Endothelial cell of umbilical vein (primary cell): ENCODE data around the gene DPP7. TPM values are rescaled to one million over a fixed set of nuclear protein-coding genes. Genes with fewer than 3 reads are reported as not detected.

Experiments used
- BruUV-seq: library from RNA; stranded (reverse); fragments of 400-500 nt; replicated peaks from 2 replicates; lab custom pipeline; 2021; lab: Mats Ljungman, UMichigan
- CTCF ChIA-PET: fragments of 300-600, 350-600 bp; sonication (Branson Sonifier 250); formaldehyde crosslinking; loops from one replicate; lab custom pipeline; 2021; ENCODE audit warnings: antibody characterized with exemption, inconsistent platforms; lab: Charles Lee
- POLR2A ChIA-PET: fragments of 300-600, 350-600 bp; sonication (Branson Sonifier 250); formaldehyde crosslinking; loops from one replicate; lab custom pipeline; 2021; ENCODE audit warnings: antibody characterized with exemption, inconsistent platforms; lab: Charles Lee
- DNase-seq: peaks from one replicate; pipeline ENCODE4 v3.0.0-alpha.2; 2011; ENCODE audit warnings: low read depth, low spot score
- FAIRE-seq: peaks from 2 replicates; lab custom pipeline; 2011; peaks lifted over from hg19 to GRCh38; lab: Jason Lieb, UNC
- H2AFZ ChIP-seq: 2 replicates; pipeline ENCODE4 v1.6.0; 2012; ENCODE audit warnings: low read depth, low read length, control low read depth, inconsistent platforms
- H3K27ac ChIP-seq: 2 replicates; pipeline ENCODE4 v1.5.1; 2011; ENCODE audit warnings: low read depth, mild to moderate bottlenecking, control low read depth, low read length, moderate library complexity; ENCODE audit not compliant: insufficient read depth
- H3K27me3 ChIP-seq, 2 experiments: 2 replicates each; pipeline versions ENCODE4 v1.6.0 to v1.6.1; 2011; ENCODE audit warnings: low read length in 2 of 2, mixed read lengths in 1 of 2; ENCODE audit not compliant: control insufficient read depth in 2 of 2, insufficient read depth in 2 of 2
- H3K36me3 ChIP-seq, 2 experiments: 2 replicates in 1 of 2; 3 replicates in 1 of 2; pipeline ENCODE4 v1.5.1; 2011; ENCODE audit warnings: low read length in 2 of 2, mild to moderate bottlenecking in 1 of 2, moderate library complexity in 1 of 2; ENCODE audit not compliant: control insufficient read depth in 2 of 2, insufficient read depth in 2 of 2; ENCODE audit errors: extremely low read depth in 1 of 2
- H3K4me1 ChIP-seq: 3 replicates; pipeline ENCODE4 v1.5.1; 2011; ENCODE audit warnings: mild to moderate bottlenecking, low read length; ENCODE audit not compliant: control insufficient read depth, insufficient read depth; ENCODE audit errors: extremely low read depth
- H3K4me2 ChIP-seq: 2 replicates; pipeline ENCODE4 v1.6.1; 2011; ENCODE audit warnings: low read length, control low read depth, mixed read lengths; ENCODE audit not compliant: insufficient read depth
- H3K4me3 ChIP-seq, 3 experiments: fragments of 200-600 bp in 1 of 3; sonication (generic), shearing (Covaris generic) in 1 of 3; replicated peaks in 1 of 3; 2 replicates each; pipeline ENCODE4 v1.5.1; 2011 to 2016; ENCODE audit warnings: control low read depth in 3 of 3, low read length in 3 of 3, mild to moderate bottlenecking in 2 of 3, inconsistent platforms in 1 of 3, low read depth in 1 of 3, moderate library complexity in 1 of 3; ENCODE audit not compliant: insufficient read depth in 1 of 3
- H3K79me2 ChIP-seq: 2 replicates; pipeline ENCODE4 v1.6.0; 2012; ENCODE audit warnings: low read length, inconsistent platforms; ENCODE audit not compliant: control insufficient read depth, insufficient read depth
- H3K9ac ChIP-seq: replicated peaks from 2 replicates; pipeline ENCODE3; 2011; ENCODE audit warnings: low read length, control low read depth; ENCODE audit not compliant: insufficient read depth; ENCODE audit errors: extremely low read depth
- H3K9me1 ChIP-seq: replicated peaks from 3 replicates; pipeline ENCODE4 v1.6.0; 2011; ENCODE audit warnings: mild to moderate bottlenecking, low read length; ENCODE audit not compliant: control insufficient read depth, insufficient read depth; ENCODE audit errors: extremely low read depth
- H3K9me3 ChIP-seq: replicated peaks from 2 replicates; pipeline ENCODE4 v1.5.1; 2012; ENCODE audit warnings: low read length, inconsistent platforms; ENCODE audit not compliant: control insufficient read depth, insufficient read depth
- H4K20me1 ChIP-seq: replicated peaks from 2 replicates; pipeline ENCODE3; 2011; ENCODE audit warnings: mild to moderate bottlenecking, low read length; ENCODE audit not compliant: control insufficient read depth, insufficient read depth; ENCODE audit errors: extremely low read depth
- EZH2 ChIP-seq: IDR thresholded peaks from 2 replicates; pipeline ENCODE4 v1.6.1; 2012; ENCODE audit warnings: borderline replicate concordance, low read depth, mild to moderate bottlenecking, moderate library complexity, low read length, inconsistent platforms; ENCODE audit not compliant: severe bottlenecking
- FOS ChIP-seq: IDR thresholded peaks from 2 replicates; pipeline ENCODE4 v1.6.1; 2011; ENCODE audit warnings: mild to moderate bottlenecking, low read length, moderate library complexity, borderline replicate concordance; ENCODE audit not compliant: insufficient read depth
- GATA2 ChIP-seq: IDR thresholded peaks from 2 replicates; pipeline ENCODE4 v1.7.0; 2011; ENCODE audit warnings: low read depth, mild to moderate bottlenecking, moderate library complexity, mixed read lengths, low read length; ENCODE audit not compliant: insufficient read length, insufficient read depth
- JUN ChIP-seq: IDR thresholded peaks from 2 replicates; pipeline ENCODE4 v1.6.1; 2011; ENCODE audit warnings: borderline replicate concordance, low read depth; ENCODE audit not compliant: insufficient read length, insufficient read depth
- MYC ChIP-seq: IDR thresholded peaks from one replicate; pipeline ENCODE4 v1.6.1; 2011; ENCODE audit warnings: mild to moderate bottlenecking, low read depth, low read length
- POLR2A ChIP-seq: IDR thresholded peaks from 2 replicates; pipeline ENCODE4 v1.6.1; 2012; ENCODE audit warnings: low read depth, mild to moderate bottlenecking, control low read depth, low read length
- POLR2AphosphoS5 ChIP-seq: IDR thresholded peaks from 2 replicates; pipeline ENCODE4 v1.6.1; 2012; ENCODE audit warnings: low read depth, mild to moderate bottlenecking, control low read depth, low read length, moderate library complexity; ENCODE audit not compliant: insufficient read depth
- dilution Hi-C: fragments of 300-500 bp; cut with MboI; formaldehyde crosslinking; loops from one replicate; pipeline ENCODE4 v1.15.0; 2019; ENCODE audit warnings: low sequenced_read_pairs; ENCODE audit not compliant: extremely low pct_ligation_motif_present
- intact Hi-C: fragments of 100-400 bp; cut with micrococcal nuclease; formaldehyde crosslinking; loops from one replicate; pipeline ENCODE4 v1.10.0; 2022
- polyA plus RNA-seq, 4 experiments: library from polyadenylated mRNA; depleted of rRNA in 3 of 4; stranded (reverse) in 3 of 4; unstranded in 1 of 4; fragments of >200 nt; gene quantifications; 2 replicates each; pipeline versions ENCODE4 v1.2.1 to v1.2.3, GENCODE V29; 2011 to 2012; ENCODE audit warnings: missing spikeins in 1 of 4
- total RNA-seq: library from RNA; stranded (reverse); gene quantifications from 2 replicates; pipeline ENCODE4 v1.2.3, GENCODE V29; 2021
- TF ChIP-seq, protein P1 (sequence below), 2 donors: IDR thresholded peaks; 1 replicate in 1 of 2; 2 replicates in 1 of 2; pipeline ENCODE4 v1.5.1; 2011; ENCODE audit warnings: low read length in 2 of 2, mild to moderate bottlenecking in 2 of 2, moderate library complexity in 2 of 2, control low read depth in 1 of 2, inconsistent platforms in 1 of 2, low read depth in 1 of 2; ENCODE audit not compliant: insufficient read depth in 1 of 2; ENCODE audit errors: extremely low read depth in 1 of 2
- TF ChIP-seq, protein P2 (sequence below): IDR thresholded peaks from 2 replicates; pipeline ENCODE4 v1.6.1; 2011; ENCODE audit not compliant: insufficient read depth, insufficient read length

Gene DPP7
- total and polyA plus RNA-seq, 2 donors (not counting 3 experiments of a cell fraction or from before 2014, with no cell fraction given): 149 to 200 TPM

DNA sequence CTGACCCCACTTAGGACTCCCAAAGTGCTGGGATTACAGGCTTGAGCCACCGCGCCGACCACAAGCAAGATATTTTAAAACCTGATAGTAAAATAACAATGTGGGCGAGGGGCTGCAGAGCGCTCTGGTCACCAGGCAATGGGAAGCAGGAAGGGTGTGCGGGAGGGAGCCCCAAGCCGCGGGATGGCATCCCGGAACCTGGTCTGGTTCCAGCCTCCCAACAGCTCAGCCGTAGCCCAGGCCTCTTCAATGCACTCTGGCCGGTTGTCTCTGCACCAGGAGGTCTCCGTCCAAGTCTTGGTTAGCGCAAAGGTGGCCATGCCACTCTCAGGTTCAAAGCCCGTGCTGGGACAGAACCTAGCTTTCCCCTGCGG is 37.9 kb downstream of the DPP7 start:
- Histone ChIP-seq H3K4me3 (peak overlapping the region in 1 of 3 experiments; percentile 88), H2AFZ (peak overlapping the region; percentile 82), H4K20me1 (no peaks in the 10 kb centered on the region), H3K4me1 (peaks cover 5% of the 10 kb centered on the region), H3K9me3 (no peaks in the 10 kb centered on the region), H3K79me2 (peaks cover 6% of the 10 kb centered on the region), H3K27ac (no peak overlapping the region), H3K36me3 (peaks cover 0 to 19% of the 10 kb centered on the region in 2 experiments), H3K9ac (no peak overlapping the region), H3K9me1 (no peaks in the 10 kb centered on the region), H3K27me3 (no peaks in the 10 kb centered on the region), H3K4me2 (peak overlapping the region; percentile 51)
- CTCF ChIA-PET: interaction anchor here (1.0 to 3.7 kb wide), 6 partner anchors 10 to 225 kb away, joined by 3 to 29 read pairs (median 10); partner anchors contain the start of genes MAN1B1, NPDC1 and NRARP
- POLR2A ChIA-PET: interaction anchor here (0.5 to 0.8 kb wide), 2 partner anchors 10 to 77 kb away, joined by 3 to 4 read pairs; partner anchors contain the start of gene MAN1B1
- DNase-seq: no peak
- FAIRE-seq: no peak
- TF ChIP-seq EZH2 (no peak), POLR2AphosphoS5 (no peak), MYC (no peak), FOS (no peak), JUN (no peak), GATA2 (no peak), POLR2A (no peak)
- TF ChIP-seq, protein P1, sequence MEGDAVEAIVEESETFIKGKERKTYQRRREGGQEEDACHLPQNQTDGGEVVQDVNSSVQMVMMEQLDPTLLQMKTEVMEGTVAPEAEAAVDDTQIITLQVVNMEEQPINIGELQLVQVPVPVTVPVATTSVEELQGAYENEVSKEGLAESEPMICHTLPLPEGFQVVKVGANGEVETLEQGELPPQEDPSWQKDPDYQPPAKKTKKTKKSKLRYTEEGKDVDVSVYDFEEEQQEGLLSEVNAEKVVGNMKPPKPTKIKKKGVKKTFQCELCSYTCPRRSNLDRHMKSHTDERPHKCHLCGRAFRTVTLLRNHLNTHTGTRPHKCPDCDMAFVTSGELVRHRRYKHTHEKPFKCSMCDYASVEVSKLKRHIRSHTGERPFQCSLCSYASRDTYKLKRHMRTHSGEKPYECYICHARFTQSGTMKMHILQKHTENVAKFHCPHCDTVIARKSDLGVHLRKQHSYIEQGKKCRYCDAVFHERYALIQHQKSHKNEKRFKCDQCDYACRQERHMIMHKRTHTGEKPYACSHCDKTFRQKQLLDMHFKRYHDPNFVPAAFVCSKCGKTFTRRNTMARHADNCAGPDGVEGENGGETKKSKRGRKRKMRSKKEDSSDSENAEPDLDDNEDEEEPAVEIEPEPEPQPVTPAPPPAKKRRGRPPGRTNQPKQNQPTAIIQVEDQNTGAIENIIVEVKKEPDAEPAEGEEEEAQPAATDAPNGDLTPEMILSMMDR (IDR thresholded peaks at IDR 0.05; ENCODE audit: extremely low read depth in 1 of 2, insufficient read depth in 1 of 2, low read depth in 1 of 2, low read length in 2 of 2): no peak
- TF ChIP-seq, protein P2, sequence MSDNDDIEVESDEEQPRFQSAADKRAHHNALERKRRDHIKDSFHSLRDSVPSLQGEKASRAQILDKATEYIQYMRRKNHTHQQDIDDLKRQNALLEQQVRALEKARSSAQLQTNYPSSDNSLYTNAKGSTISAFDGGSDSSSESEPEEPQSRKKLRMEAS: no peak
- no TSS peak for BruUV-seq
- intact Hi-C loops (no loop called here), dilution Hi-C loops (no loop called here)
